DMS53 (cell line): Measurements from ENCODE around the gene SMARCC2.

Source experiments
- DNase-seq: peaks from one replicate; lab custom pipeline; 2025; lab: John Stamatoyannopoulos, UW

Gene SMARCC2

GRCh38 chr12:56121204-56121870, 67.9 kb downstream of the SMARCC2 start:
- no peak for DNase-seq

- DNase-seq, result no peak
Observed at GRCh38 chr12:56120158-56120846, 69.0 kb downstream of the SMARCC2 start.

- peak; percentile 95 for DNase-seq
Observed at GRCh38 chr12:56119361-56119796, 69.9 kb downstream of the SMARCC2 start.

- peak; percentile 57 for DNase-seq
Observed at GRCh38 chr12:56118688-56119357, 70.5 kb downstream of the SMARCC2 start.

GRCh38 chr12:56117778-56118687, 71.2 kb downstream of the SMARCC2 start, which contains the start of gene ZC3H10:
TSS of gene ZC3H10 (plus strand) at chr12:56118266. CDS start at chr12:56120563, 2,297 bp downstream.
- peak; percentile 100 for DNase-seq

- peak; percentile 50 for DNase-seq
Observed at GRCh38 chr12:56117082-56117706, 72.1 kb downstream of the SMARCC2 start.

- peak; percentile 98 for DNase-seq
Observed at GRCh38 chr12:56116267-56117081, 72.8 kb downstream of the SMARCC2 start, which contains the start of gene RPL41. TSS of gene RPL41 (plus strand) at chr12:56116633.

- peak; percentile 64 for DNase-seq
Observed at GRCh38 chr12:56115329-56115728, 74.0 kb downstream of the SMARCC2 start.

- DNase-seq, result no peak
Observed at GRCh38 chr12:56114084-56114483, 75.2 kb downstream of the SMARCC2 start.
